ENCODE measurements around the gene RAB27B. TPM values are rescaled to one million over a fixed set of nuclear protein-coding genes. Genes with fewer than 3 reads are reported as not detected.
A peak's percentile ranks its signal among the peaks of the same experiment; 100 is the strongest.
"Not testable (repeated sequence)": the region's sequence is repeated elsewhere in the genome, so short reads cannot be mapped to it uniquely, and the experiment has no call there.

RAB27B gene
- total RNA-seq, 1 experiment from 2014 or later, result 13.2 TPM

DNA sequence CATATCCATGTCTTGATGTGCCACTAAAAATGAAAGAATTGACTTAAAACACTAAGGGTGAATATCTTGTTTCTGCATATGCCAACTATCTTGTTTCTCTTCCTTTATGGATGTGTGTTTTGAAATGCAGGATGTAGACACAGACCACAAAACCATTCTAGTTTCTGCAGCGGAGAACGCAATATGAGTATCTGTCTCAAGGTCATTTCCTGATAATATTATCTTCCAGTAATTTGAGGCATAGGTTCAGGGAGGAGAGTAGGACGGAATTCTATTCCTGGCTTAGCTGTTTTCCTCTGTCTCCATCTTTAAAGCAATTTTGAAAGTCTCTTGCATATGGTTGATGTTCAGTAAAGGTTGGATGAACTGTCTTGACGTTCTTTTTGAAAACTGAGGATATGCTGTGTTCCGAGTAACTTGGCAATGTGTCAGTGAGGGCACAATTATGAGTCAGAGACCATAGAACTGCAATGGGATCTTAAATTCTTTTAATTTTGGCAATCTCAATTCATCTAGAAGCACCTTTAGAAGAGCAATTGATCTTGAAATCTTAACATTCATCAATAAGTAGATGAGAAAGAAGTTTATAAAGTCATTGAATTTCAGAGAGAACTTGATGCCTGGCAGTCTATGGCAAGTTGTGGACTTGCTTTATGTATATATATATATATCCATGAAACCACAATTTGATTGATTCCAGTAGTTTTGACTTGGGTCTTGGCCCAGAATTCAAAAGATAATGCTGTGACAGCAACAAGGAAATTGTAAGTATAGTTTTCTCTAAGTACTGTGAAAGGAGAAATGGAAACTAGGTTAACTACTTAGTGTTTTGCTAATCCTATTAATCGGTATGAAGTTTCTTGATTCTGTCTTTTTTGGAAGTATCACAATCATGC is 24.8 kb downstream of the RAB27B start:
- POLR2A ChIA-PET (ENCODE audit: unreplicated experiment), result no interaction called here
- Histone ChIP-seq H2AFZ (ENCODE audit: low read length) (no peak overlapping the region), H3K4me2 (ENCODE audit: low read length) (no peak overlapping the region), H3K9me3 (ENCODE audit: low read length) (no peaks in the 10 kb centered on the region), H3K27ac (ENCODE audit: low read length) (no peak overlapping the region), H3F3A (ENCODE audit: low read length, unreplicated experiment) (no peaks in the 10 kb centered on the region), H3K79me2 (ENCODE audit: low read length) (no peaks in the 10 kb centered on the region), H3K4me1 (ENCODE audit: insufficient read depth, low read length) (no peaks in the 10 kb centered on the region), H3K9ac (ENCODE audit: low read length) (no peak overlapping the region), H3K4me3 (ENCODE audit: low read length) (no peak overlapping the region), H3K36me3 (ENCODE audit: low read depth, low read length) (no peaks in the 10 kb centered on the region), H4K20me1 (ENCODE audit: low read length) (no peaks in the 10 kb centered on the region), H3K27me3 (ENCODE audit: low read length) (no peaks in the 10 kb centered on the region), H3K9me2 (replicated peaks; ENCODE audit: low read length) (no peaks in the 10 kb centered on the region)
- no peak for ATAC-seq
- CTCF ChIA-PET, result no interaction called here
- TF ChIP-seq CTCF (conservative IDR thresholded peaks at IDR 0.05; ENCODE audit: low read depth, low read length) (no peak), EZH2phosphoT487 (IDR thresholded peaks at IDR 0.05; ENCODE audit: borderline replicate concordance, low read length) (no peak), EZH2 (IDR thresholded peaks at IDR 0.05; ENCODE audit: low read length, unreplicated experiment) (no peak)
- intact Hi-C loops (cut with micrococcal nuclease), result no loop called here
- DNase-seq, result no peak
- BruUV-seq (replicated peaks), result no TSS peak

GRCh38 chr18:54855050-54855449 is 26.8 kb downstream of the RAB27B start:
- H3K4me3 ChIP-seq (ENCODE audit: low read length); ATAC-seq; H3K79me2 ChIP-seq (ENCODE audit: low read length); H3K9ac ChIP-seq (ENCODE audit: low read length); intact Hi-C loops (cut with micrococcal nuclease); H3K27ac ChIP-seq (ENCODE audit: low read length); H3K36me3 ChIP-seq (ENCODE audit: low read depth, low read length); H3K4me2 ChIP-seq (ENCODE audit: low read length); BruUV-seq (replicated peaks); H3K9me2 ChIP-seq (replicated peaks; ENCODE audit: low read length); POLR2A ChIA-PET (ENCODE audit: unreplicated experiment); H3K27me3 ChIP-seq (ENCODE audit: low read length); H3K4me1 ChIP-seq (ENCODE audit: insufficient read depth, low read length); H3K9me3 ChIP-seq (ENCODE audit: low read length); CTCF ChIA-PET; H2AFZ ChIP-seq (ENCODE audit: low read length); H3F3A ChIP-seq (ENCODE audit: low read length, unreplicated experiment); H4K20me1 ChIP-seq (ENCODE audit: low read length): not testable (repeated sequence)
- peak; percentile 17 for DNase-seq

DNA sequence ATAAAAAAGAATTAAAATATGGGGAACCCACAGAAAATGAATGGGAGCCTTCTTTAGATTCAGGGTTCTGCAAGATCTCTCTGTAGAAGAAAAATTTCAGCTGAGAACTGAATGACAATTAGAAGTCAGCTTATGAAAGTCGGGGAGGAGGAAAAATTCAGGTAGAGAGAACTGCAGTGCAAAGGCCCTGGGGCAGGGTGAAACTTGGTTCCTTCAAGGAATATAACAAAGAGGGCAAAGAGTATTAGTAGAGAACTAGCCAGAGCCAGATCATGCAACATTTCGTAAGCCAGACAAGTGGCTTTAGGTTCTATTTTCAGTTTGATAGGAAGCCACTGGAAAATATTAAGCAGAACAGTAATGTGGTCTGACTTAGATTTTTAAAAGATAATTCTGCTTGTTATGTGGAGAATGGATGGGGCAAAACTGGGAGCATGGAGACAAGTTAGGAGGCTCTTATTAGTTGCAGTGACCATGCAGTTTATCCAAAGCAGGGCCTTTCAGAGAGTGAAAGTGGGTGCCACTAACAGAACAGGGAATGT is 27.9 kb downstream of the RAB27B start:
- Histone ChIP-seq H3K36me3 (ENCODE audit: low read depth, low read length) (no peaks in the 10 kb centered on the region), H3K4me1 (ENCODE audit: insufficient read depth, low read length) (peaks cover 9% of the 10 kb centered on the region), H3K9ac (ENCODE audit: low read length) (no peak overlapping the region), H3K4me2 (ENCODE audit: low read length) (no peak overlapping the region), H4K20me1 (ENCODE audit: low read length) (no peaks in the 10 kb centered on the region), H3K79me2 (ENCODE audit: low read length) (no peaks in the 10 kb centered on the region), H3K4me3 (ENCODE audit: low read length) (no peak overlapping the region), H3K27me3 (ENCODE audit: low read length) (no peaks in the 10 kb centered on the region), H3K9me3 (ENCODE audit: low read length) (no peaks in the 10 kb centered on the region), H3K27ac (ENCODE audit: low read length) (no peak overlapping the region), H2AFZ (ENCODE audit: low read length) (no peak overlapping the region), H3K9me2 (replicated peaks; ENCODE audit: low read length) (no peaks in the 10 kb centered on the region), H3F3A (ENCODE audit: low read length, unreplicated experiment) (no peaks in the 10 kb centered on the region)
- CTCF ChIA-PET, result no interaction called here
- POLR2A ChIA-PET (ENCODE audit: unreplicated experiment), result no interaction called here
- ATAC-seq, result no peak
- no TSS peak for BruUV-seq (replicated peaks)
- intact Hi-C loops (cut with micrococcal nuclease), result no loop called here
- TF ChIP-seq EZH2phosphoT487 (IDR thresholded peaks at IDR 0.05; ENCODE audit: borderline replicate concordance, low read length), result no peak
- no peak for DNase-seq
